SK-N-SH (cell line): ENCODE results near the gene DEPDC1. TPM values are rescaled to one million over a fixed set of nuclear protein-coding genes. Genes with fewer than 3 reads are reported as not detected.

Source experiments
- CTCF ChIA-PET: fragments of 300-600, 350-600 bp; formaldehyde crosslinking; extraction: SDS; loops from one replicate; lab custom pipeline; 2021; lab: Yijun Ruan, JAX
- POLR2A ChIA-PET: fragments of 350-600 bp; sonication (Branson Sonifier 250); formaldehyde crosslinking; extraction: SDS; loops from one replicate; lab custom pipeline; 2020; ENCODE audit warnings: antibody characterized with exemption, inconsistent platforms; lab: Yijun Ruan, JAX
- DNase-seq: peaks from one replicate; pipeline ENCODE4 v3.0.0; 2012
- H2AFZ ChIP-seq: fragments of 200-600 bp; sonication (generic); 2 replicates; pipeline ENCODE4 v1.8.1; 2016; ENCODE audit warnings: antibody characterized with exemption, mild to moderate bottlenecking, low read depth
- H3F3A ChIP-seq: fragments of 200-600 bp; sonication (generic); replicated peaks from 2 replicates; pipeline ENCODE3; 2016; ENCODE audit warnings: antibody characterized with exemption, mild to moderate bottlenecking; ENCODE audit not compliant: insufficient read depth
- H3K27ac ChIP-seq, 2 experiments: fragments of 200-500 bp in 1 of 2; fragments of 200-600 bp in 1 of 2; sonication (Bioruptor generic) in 1 of 2; sonication (generic), shearing (Covaris generic) in 1 of 2; 2 replicates each; pipeline versions ENCODE4 v1.5.1 to v1.6.1; 2014 to 2016; ENCODE audit warnings: low read depth in 2 of 2, inconsistent platforms in 1 of 2, low read length in 1 of 2, mild to moderate bottlenecking in 1 of 2, mixed read lengths in 1 of 2
- H3K27me3 ChIP-seq: fragments of 200-600 bp; sonication (generic), shearing (Covaris generic); 2 replicates; pipeline ENCODE4 v1.6.1; 2016; ENCODE audit warnings: mixed run types; ENCODE audit not compliant: insufficient read depth
- H3K36me3 ChIP-seq, 2 experiments: fragments of 200-500 bp in 1 of 2; fragments of 200-600 bp in 1 of 2; sonication (Bioruptor generic) in 1 of 2; sonication (generic) in 1 of 2; replicated peaks in 1 of 2; 2 replicates each; pipeline versions ENCODE3 to v1.5.1; 2014 to 2016; ENCODE audit warnings: low read length in 1 of 2, mild to moderate bottlenecking in 1 of 2; ENCODE audit not compliant: insufficient read depth in 2 of 2, control insufficient read depth in 1 of 2
- H3K4me1 ChIP-seq, 2 experiments: fragments of 200-500 bp in 1 of 2; fragments of 200-600 bp in 1 of 2; sonication (Bioruptor generic) in 1 of 2; sonication (generic), shearing (Covaris generic) in 1 of 2; 2 replicates each; pipeline versions ENCODE4 v1.5.1 to v1.6.1; 2014 to 2016; ENCODE audit warnings: low read depth in 1 of 2, low read length in 1 of 2, mixed run types in 1 of 2; ENCODE audit not compliant: insufficient read depth in 2 of 2, control insufficient read depth in 1 of 2
- H3K4me2 ChIP-seq: fragments of 200-600 bp; sonication (generic), shearing (Covaris generic); 2 replicates; pipeline ENCODE4 v1.6.1; 2017; ENCODE audit warnings: mixed run types
- H3K4me3 ChIP-seq, 2 experiments: fragments of 200-500 bp in 1 of 2; fragments of 200-600 bp in 1 of 2; sonication (Bioruptor generic) in 1 of 2; sonication (generic), shearing (Covaris generic) in 1 of 2; 2 replicates each; pipeline versions ENCODE4 v1.5.1 to v1.8.1; 2014 to 2016; ENCODE audit warnings: low read depth in 2 of 2, inconsistent platforms in 1 of 2, low read length in 1 of 2, mild to moderate bottlenecking in 1 of 2, mixed read lengths in 1 of 2, moderate library complexity in 1 of 2
- H3K79me2 ChIP-seq: fragments of 200-600 bp; sonication (generic); 2 replicates; pipeline ENCODE4 v1.8.1; 2017; ENCODE audit warnings: mild to moderate bottlenecking; ENCODE audit not compliant: insufficient read depth
- H3K9ac ChIP-seq: fragments of 200-600 bp; sonication (generic); 2 replicates; pipeline ENCODE4 v1.6.1; 2017; ENCODE audit warnings: mixed run types
- H3K9me2 ChIP-seq: fragments of 200-600 bp; sonication (generic); 2 replicates; pipeline ENCODE4 v1.6.1; 2017; ENCODE audit warnings: mixed run types
- H3K9me3 ChIP-seq: fragments of 200-600 bp; sonication (generic); 2 replicates; pipeline ENCODE4 v1.6.1; 2017; ENCODE audit warnings: mixed run types, mild to moderate bottlenecking, moderate library complexity
- H4K20me1 ChIP-seq: fragments of 200-600 bp; sonication (generic); 2 replicates; pipeline ENCODE4 v1.6.1; 2017; ENCODE audit warnings: mild to moderate bottlenecking, mixed run types; ENCODE audit not compliant: insufficient read depth
- CTCF ChIP-seq: fragments of 200-600 bp; sonication (generic); IDR thresholded peaks from 2 replicates; pipeline ENCODE4 v1.6.1; 2017; ENCODE audit warnings: antibody characterized with exemption, mild to moderate bottlenecking, moderate library complexity
- FOSL2 ChIP-seq: IDR thresholded peaks from 2 replicates; pipeline ENCODE4 v1.4.0; 2012; ENCODE audit warnings: low read depth, mild to moderate bottlenecking, moderate library complexity, borderline replicate concordance
- FOXM1 ChIP-seq: IDR thresholded peaks from 2 replicates; pipeline ENCODE4 v1.4.0; 2012; ENCODE audit warnings: low read depth, mild to moderate bottlenecking
- GABPA ChIP-seq: IDR thresholded peaks from 2 replicates; pipeline ENCODE4 v1.4.0; 2012; ENCODE audit warnings: low read depth, mild to moderate bottlenecking
- IRF3 ChIP-seq: fragments of 150-350 bp; IDR thresholded peaks from 2 replicates; pipeline ENCODE4 v1.6.1; 2016; ENCODE audit warnings: mild to moderate bottlenecking, low read depth, low read length
- MAX ChIP-seq: IDR thresholded peaks from 2 replicates; pipeline ENCODE4 v1.4.0; 2012; ENCODE audit warnings: low read depth
- MXI1 ChIP-seq: IDR thresholded peaks from 2 replicates; pipeline ENCODE4 v1.6.1; 2012; ENCODE audit warnings: mild to moderate bottlenecking, low read depth, low read length, improper control_type of control experiment
- NRF1 ChIP-seq: IDR thresholded peaks from 2 replicates; pipeline ENCODE4 v1.6.1; 2012; ENCODE audit warnings: low read depth, mild to moderate bottlenecking, low read length
- RCOR1 ChIP-seq: fragments of 150-350 bp; IDR thresholded peaks from 2 replicates; pipeline ENCODE4 v1.6.1; 2017; ENCODE audit warnings: antibody characterized with exemption, low read length
- REST ChIP-seq: IDR thresholded peaks from 2 replicates; pipeline ENCODE4 v1.6.1; 2012; ENCODE audit warnings: mild to moderate bottlenecking, low read depth, low read length, moderate library complexity
- TAF1 ChIP-seq: IDR thresholded peaks from 2 replicates; pipeline ENCODE4 v1.6.1; 2012; ENCODE audit warnings: low read depth, mild to moderate bottlenecking, low read length, moderate library complexity, borderline replicate concordance
- ZBTB33 ChIP-seq: IDR thresholded peaks from 2 replicates; pipeline ENCODE4 v1.4.0; 2012; ENCODE audit warnings: low read depth, borderline replicate concordance
- WGBS: methylation state at CpG from one replicate; pipeline ENCODE4 v1.1.6; 2017; ENCODE audit warnings: low lambda C conversion rate; 5-methylcytosine and 5-hydroxymethylcytosine counted together
- polyA plus RNA-seq, 3 experiments: library from polyadenylated mRNA; depleted of rRNA; stranded (reverse); fragments of >200 nt; gene quantifications; 2 replicates each; pipeline ENCODE4 v1.2.3, GENCODE V29; 2012

DEPDC1 gene
- polyA plus RNA-seq, 1 of the 3 experiments (the other 2 are of a cell fraction), result 3.8 TPM

GRCh38 chr1:68506386-68506785 lies 9.5 kb upstream of the DEPDC1 start:
- 82% methylated on average over 3 of the region's 3 CpGs for WGBS
- Histone ChIP-seq H3K27ac (no peak overlapping the region), H3K4me2 (no peak overlapping the region), H3K9ac (no peak overlapping the region), H2AFZ (no peak overlapping the region), H4K20me1 (no peaks in the 10 kb centered on the region), H3F3A (no peaks in the 10 kb centered on the region), H3K9me3 (no peaks in the 10 kb centered on the region), H3K9me2 (no peaks in the 10 kb centered on the region), H3K4me1 (no peaks in the 10 kb centered on the region), H3K36me3 (no peaks in the 10 kb centered on the region), H3K79me2 (no peaks in the 10 kb centered on the region), H3K27me3 (no peaks in the 10 kb centered on the region), H3K4me3 (no peak overlapping the region)
- POLR2A ChIA-PET, result no interaction called here
- CTCF ChIA-PET, result no interaction called here
- no peak for TF ChIP-seq TAF1
- TF ChIP-seq FOXM1, result no peak
- no peak for TF ChIP-seq CTCF
- no peak for TF ChIP-seq ZBTB33
- TF ChIP-seq MAX, result no peak
- no peak for TF ChIP-seq REST
- DNase-seq, result no peak

GRCh38 chr1:68503085-68503484 lies 6.2 kb upstream of the DEPDC1 start:
- no peaks in the 10 kb centered on the region for H4K20me1 ChIP-seq
- no peak overlapping the region for H3K9ac ChIP-seq
- no peak overlapping the region for H3K4me2 ChIP-seq
- no peak for TF ChIP-seq GABPA
- TF ChIP-seq NRF1, result no peak
- no peak for TF ChIP-seq IRF3
- no peak for TF ChIP-seq MXI1
- no peak for TF ChIP-seq ZBTB33
- no peak for TF ChIP-seq RCOR1
- TF ChIP-seq FOSL2, result no peak
- TF ChIP-seq, all 33 proteins: peak for 0
- Histone ChIP-seq H3K36me3 (no peaks in the 10 kb centered on the region), H2AFZ (no peak overlapping the region), H3F3A (no peaks in the 10 kb centered on the region), H3K27me3 (no peaks in the 10 kb centered on the region), H3K27ac (no peak overlapping the region), H3K9me2 (no peaks in the 10 kb centered on the region), H3K79me2 (no peaks in the 10 kb centered on the region), H3K9me3 (no peaks in the 10 kb centered on the region), H3K4me3 (no peak overlapping the region), H3K4me1 (no peaks in the 10 kb centered on the region)
- CTCF ChIA-PET, result no interaction called here
- DNase-seq, result no peak
- POLR2A ChIA-PET, result no interaction called here
